Activated effector memory CD4-positive, alpha-beta T cell treated with Interleukin-2 at 50 U/mL for 16 hours (primary cell): ENCODE measurements around the gene TPK1.

ENCODE experiments used
- DNase-seq: peaks from one replicate; pipeline ENCODE4 v3.0.0-alpha.2; 2020

Gene TPK1

DNA sequence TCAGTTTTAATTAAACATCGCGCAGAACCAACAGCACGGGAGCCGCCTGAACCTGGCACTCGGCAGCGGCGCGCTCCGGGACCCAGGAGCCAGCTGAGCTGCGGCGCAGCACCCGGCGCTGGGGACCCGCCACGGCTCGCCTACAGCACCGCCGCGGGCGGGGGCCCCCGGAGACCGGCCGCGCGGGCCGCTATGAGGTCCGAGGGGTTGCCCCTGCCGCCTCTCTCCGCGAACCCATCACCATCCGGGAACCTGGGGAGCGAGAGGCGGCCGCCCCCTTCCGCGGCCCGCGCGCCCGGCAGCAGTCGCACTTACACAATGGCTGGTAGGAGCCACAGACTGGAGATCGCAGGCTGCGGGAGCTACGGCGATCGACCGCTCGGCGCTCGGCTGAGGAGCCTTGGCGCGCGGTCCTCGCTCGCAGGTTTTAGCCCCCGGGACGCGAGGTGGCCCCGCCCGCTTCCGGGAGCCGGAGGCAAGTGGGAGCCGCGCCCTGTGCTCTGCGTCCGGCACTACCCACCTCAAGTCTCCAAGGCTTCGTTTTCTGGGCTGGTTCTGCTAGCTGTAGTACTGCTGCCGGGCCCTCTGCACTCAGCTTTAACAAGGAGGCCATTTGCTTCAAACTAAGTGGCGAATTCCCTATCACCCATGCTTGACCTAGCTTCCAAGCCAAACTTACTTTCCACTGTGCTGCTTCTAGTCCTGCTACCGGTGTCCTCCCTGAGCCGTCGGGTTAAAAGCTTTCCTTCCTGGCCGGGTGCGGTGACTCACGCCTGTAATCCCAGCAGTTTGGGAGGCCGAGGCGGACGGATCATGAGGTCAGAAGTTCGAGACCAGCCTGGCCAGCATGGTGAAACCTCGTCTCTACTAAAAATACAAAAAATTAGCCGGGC lies at the start of gene TPK1:
Gene TPK1 (minus strand): TSS at position 402 of the 893 bp plus-strand sequence. CDS start 451 bp downstream, outside the sequence.
- DNase-seq, result peak; percentile 91

GRCh38 chr7:144885478-144885877 lies 49.6 kb upstream of the TPK1 start:
- DNase-seq, result no peak

DNA sequence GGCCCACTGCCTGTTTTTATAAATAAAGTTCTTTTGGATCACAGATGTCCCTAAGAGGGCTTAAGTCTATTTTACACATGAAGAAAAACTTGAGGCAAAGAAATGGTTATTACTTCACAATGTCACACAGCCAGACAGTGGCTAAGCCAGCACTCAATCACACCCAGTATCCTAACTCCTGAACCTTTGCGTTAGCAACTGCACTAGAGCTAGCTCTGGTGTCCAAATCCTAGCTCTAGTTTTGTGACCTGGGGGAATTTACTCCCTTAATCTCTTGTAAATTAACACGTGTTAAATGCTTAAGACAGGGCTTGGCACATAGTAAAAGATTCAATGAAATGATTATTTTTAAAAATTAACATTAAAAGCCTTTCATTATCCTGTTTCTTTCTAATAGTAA lies 49.0 kb upstream of the TPK1 start:
- no peak for DNase-seq

GRCh38 chr7:144873316-144873845 lies 37.5 kb upstream of the TPK1 start:
- no peak for DNase-seq

DNA sequence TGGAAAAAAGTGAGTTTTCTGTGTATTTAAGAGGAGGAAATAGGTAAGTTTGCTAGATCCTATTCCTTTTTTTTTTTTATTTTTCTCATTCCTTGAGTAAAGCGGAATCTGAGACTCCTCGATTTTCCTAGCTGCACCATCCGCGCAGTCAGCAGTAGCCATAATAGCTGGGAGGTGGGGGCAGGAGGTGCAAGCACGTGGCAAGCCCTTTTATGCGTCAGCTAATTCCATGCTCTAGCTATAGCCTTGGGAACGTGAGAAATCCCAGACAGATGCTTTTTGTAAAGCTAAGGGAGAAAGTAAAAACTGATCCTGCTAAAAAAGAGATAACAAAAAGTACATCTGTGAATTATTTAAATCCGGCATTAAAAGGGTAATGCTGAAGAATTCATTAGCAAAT lies 33.2 kb upstream of the TPK1 start:
- no peak for DNase-seq

- no peak for DNase-seq
Measured at GRCh38 chr7:144866189-144866588, 30.3 kb upstream of the TPK1 start.

- no peak for DNase-seq
Measured at GRCh38 chr7:144863320-144863647, 27.4 kb upstream of the TPK1 start.

DNA sequence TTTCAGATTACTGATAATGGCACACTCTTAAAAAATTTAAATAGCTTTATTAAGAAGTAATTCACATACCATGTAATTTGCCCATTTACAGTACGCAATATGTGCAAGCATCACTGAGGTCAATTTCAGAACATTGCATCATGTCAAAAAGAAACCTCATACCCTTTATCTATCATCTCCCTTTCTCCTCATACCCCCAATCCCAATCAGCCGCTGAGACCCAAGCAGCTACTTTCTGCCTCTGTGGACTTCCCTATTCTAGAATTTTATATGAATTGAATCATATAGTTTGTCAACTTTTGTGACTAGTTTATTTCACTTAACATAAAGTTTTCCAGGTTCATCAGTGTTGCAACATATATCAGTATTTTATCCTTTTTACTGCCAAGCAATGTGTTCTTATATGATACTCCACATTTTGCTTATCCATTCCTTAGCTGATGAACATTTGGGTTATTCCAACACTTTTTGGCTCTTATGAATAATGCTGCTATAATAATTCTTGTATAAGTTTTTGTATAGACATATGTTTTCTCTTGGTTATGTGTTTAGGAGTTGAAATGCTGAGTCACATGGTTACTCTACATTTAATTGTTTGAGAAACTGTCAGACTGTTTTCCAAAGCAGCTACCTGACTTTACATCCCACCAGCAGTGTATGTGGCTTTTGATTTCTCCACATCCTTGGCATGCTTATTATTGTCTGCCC lies 26.9 kb upstream of the TPK1 start:
- no peak for DNase-seq

DNA sequence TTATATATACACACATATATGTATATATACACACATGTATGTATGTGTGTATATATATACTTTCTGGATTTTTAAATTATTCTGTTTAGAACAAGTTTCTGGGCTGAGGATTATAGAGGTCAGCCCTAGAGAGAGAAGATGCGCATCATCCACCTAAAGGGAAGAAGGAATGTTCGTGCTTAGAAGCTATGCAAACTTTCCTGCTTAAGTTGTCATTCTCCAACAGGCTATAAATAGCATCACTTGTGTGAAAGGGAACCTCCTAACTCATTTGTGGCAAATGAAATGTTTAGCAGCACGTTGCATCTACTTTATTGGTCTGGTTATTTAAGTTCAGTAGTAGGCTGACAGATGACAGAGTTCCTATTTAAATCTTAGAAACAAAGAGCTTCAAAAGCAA lies 23.9 kb upstream of the TPK1 start:
- no peak for DNase-seq

DNA sequence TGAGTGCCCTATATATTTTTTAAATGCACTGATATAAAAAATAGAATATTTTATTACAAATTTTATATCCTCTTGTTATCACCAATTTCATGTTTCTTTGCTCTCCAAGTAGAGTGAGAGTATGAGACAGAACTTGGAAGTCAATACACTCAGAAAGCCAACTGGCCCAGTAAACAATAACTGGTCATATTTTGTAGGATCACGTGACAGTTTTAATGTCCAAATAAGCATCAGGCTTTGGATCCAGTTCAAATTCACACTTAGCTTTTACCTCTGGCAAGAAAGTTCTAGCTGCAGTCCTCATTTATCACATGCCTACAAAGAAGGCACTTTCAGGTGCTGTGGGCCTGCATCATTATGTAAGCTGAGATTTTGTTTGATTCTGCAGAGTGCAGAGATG lies 21.6 kb upstream of the TPK1 start:
- DNase-seq, result no peak

- DNase-seq, result no peak
Measured at GRCh38 chr7:144854839-144855424, 19.1 kb upstream of the TPK1 start.

- DNase-seq, result no peak
Measured at GRCh38 chr7:144853542-144853941, 17.7 kb upstream of the TPK1 start.

GRCh38 chr7:144848078-144848477 lies 12.2 kb upstream of the TPK1 start:
- DNase-seq, result no peak

GRCh38 chr7:144842377-144842851 lies 6.6 kb upstream of the TPK1 start:
- DNase-seq, result no peak

DNA sequence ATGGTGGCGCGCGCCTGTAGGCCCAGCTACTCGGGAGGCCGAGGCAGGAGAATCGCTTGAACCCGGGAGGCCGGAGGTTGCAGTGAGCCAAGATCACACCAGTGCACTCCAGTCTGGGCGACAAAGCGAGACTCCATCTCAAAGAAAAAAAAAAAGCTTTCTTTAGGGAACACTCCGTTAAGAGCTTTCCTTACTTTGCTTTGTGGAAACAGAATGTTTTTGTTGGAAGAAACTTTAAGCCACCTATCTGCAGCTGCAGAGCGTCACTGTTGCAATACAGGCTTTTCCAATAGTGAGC lies 641 bp upstream of the TPK1 start:
- DNase-seq, result no peak

DNA sequence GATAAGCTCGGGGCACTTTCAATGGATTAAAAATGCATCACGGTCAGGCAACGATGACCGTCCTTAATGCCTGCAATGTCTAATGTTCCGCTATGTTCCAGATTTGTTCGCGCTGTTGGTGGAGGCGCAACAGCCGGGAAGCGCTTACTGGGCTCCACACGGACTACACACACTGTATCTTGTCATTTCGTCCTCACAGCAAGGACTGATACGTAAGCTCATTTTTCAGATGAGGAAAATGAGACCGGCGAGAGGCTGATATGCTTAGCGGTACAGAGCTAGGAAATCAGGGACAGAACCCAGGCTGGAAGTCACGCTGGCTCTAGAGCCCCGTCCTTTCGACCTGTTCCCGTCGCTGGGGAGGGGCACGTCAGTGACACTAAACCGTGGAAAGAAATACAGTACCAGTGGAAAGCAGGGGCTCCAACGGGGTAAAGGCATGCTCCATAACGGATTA lies 670 bp downstream of the TPK1 start:
- DNase-seq, result peak; percentile 46

DNA sequence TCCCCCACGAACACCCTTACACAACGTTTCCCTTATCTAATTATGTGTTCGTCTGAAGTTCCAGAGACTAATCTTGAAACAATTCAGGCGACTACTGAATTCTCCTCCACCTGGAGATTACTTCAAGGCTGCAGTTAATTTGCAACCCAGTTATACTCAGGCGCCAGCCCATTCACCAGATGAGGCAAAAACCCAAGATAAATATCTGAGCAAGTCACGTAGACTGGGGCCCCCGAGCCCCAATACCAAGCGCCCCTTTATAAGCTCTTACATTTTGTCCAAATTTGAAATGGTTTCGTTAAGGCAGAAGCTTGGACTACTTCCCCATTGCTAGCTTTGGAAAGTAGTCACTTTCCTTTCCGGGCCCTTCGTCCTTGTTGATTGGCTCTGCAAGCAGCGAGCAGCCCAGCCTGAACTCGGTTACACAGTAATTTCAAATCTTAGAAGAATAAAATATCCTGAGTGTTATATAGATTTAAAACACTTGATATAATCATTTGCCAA lies 1.2 kb downstream of the TPK1 start:
- DNase-seq, result peak; percentile 25

GRCh38 chr7:144830811-144831210 lies 5.0 kb downstream of the TPK1 start:
- DNase-seq, result no peak

- DNase-seq, result no peak
Measured at GRCh38 chr7:144830024-144830785, 5.6 kb downstream of the TPK1 start.

DNA sequence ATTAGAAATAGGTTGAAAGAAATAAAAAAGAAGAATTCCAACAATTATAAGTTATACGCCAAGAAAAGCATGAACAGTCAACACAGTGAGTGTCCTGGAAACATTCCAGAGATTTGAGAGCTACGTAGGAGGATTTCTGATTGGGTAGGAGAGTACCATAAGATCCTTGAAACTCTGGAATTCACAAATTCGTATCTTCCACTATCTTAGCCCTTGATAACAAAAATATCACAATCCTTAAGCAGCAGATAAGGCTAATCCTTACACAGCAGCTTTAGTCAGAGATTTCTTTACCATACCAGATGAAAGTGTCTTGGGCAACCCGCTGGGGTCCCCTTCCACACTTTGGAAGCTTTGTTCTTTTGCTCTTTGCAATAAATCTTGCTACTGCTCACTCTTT lies 8.2 kb downstream of the TPK1 start:
- DNase-seq, result no peak

DNA sequence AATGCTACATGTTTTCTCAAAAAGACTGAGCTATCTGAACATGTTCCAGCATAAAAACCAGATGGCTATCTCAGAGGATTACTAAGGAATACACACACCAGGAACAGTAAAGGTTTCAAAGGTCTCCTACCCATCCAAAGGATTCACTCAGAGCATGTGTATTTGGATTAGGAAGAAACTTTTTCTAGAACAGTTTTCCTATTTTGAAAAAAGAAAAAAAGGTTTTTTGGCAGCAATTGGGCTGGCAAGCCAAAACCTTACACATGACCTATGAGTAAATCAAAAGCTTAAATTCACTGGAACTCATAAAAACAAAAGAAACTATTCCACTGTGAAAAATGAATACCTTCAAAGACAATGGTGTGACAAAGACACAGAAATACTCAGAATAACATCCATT lies 9.6 kb downstream of the TPK1 start:
- DNase-seq, result no peak

GRCh38 chr7:144824360-144824759 lies 11.5 kb downstream of the TPK1 start:
- DNase-seq, result no peak

- DNase-seq, result no peak
Measured at GRCh38 chr7:144822223-144822622, 13.6 kb downstream of the TPK1 start.
